Stimulated activated CD4-positive, alpha-beta T cell treated with anti-CD3 and anti-CD28 coated beads, Interleukin-1b, Interleukin-23, amount 100 ng/mL, for 4 hours (primary cell): ENCODE results near the gene RPRML.
A peak's percentile ranks its signal among the peaks of the same experiment; 100 is the strongest.
"Not testable (repeated sequence)": the region's sequence is repeated elsewhere in the genome, so short reads cannot be mapped to it uniquely, and the experiment has no call there.

Source experiments
- DNase-seq, 2 donors: peaks; one replicate each; pipeline ENCODE4 v3.0.0-alpha.2; 2020; ENCODE audit warnings: low read depth in 2 of 2

The RPRML gene

GRCh38 chr17:46979147-46979863 lies at the start of gene RPRML:
Gene RPRML, minus strand, starts transcription at chr17:46979253. Its CDS starts 246 bp downstream, at chr17:46979007.
- DNase-seq: peak in 1 of 2 donors; percentile 29

- DNase-seq: not testable (repeated sequence)
Observed at GRCh38 chr17:47016966-47017365, 37.9 kb upstream of the RPRML start.

- DNase-seq: no peak
Observed at GRCh38 chr17:47013341-47013740, 34.3 kb upstream of the RPRML start.

- no peak for DNase-seq
Observed at GRCh38 chr17:47012457-47012856, 33.4 kb upstream of the RPRML start.

GRCh38 chr17:47009759-47010594 lies 30.9 kb upstream of the RPRML start:
- no peak for DNase-seq

GRCh38 chr17:47004906-47005305 lies 25.9 kb upstream of the RPRML start:
- DNase-seq: no peak

- not testable (repeated sequence) for DNase-seq
Observed at GRCh38 chr17:47003864-47004263, 24.8 kb upstream of the RPRML start.

GRCh38 chr17:46995841-46996571 lies 17.0 kb upstream of the RPRML start:
- DNase-seq: no peak

GRCh38 chr17:46994993-46995392 lies 15.9 kb upstream of the RPRML start:
- no peak for DNase-seq

GRCh38 chr17:46991617-46992016 lies 12.6 kb upstream of the RPRML start:
- no peak for DNase-seq

GRCh38 chr17:46989637-46990431 lies 10.8 kb upstream of the RPRML start:
- DNase-seq: no peak

- DNase-seq: not testable (repeated sequence)
Observed at GRCh38 chr17:46987927-46988326, 8.9 kb upstream of the RPRML start.

GRCh38 chr17:46986366-46986765 lies 7.3 kb upstream of the RPRML start:
- no peak for DNase-seq

GRCh38 chr17:46984892-46985291 lies 5.8 kb upstream of the RPRML start:
- no peak for DNase-seq

GRCh38 chr17:46984341-46984740 lies 5.3 kb upstream of the RPRML start:
- DNase-seq: no peak

- DNase-seq: no peak
Observed at GRCh38 chr17:46983782-46984181, 4.7 kb upstream of the RPRML start.

GRCh38 chr17:46982577-46982976 lies 3.5 kb upstream of the RPRML start:
- no peak for DNase-seq

- DNase-seq: peak in 1 of 2 donors; percentile 5
Observed at GRCh38 chr17:46978489-46979146, 435 bp downstream of the RPRML start.

- DNase-seq: no peak
Observed at GRCh38 chr17:46977750-46978488, 1.1 kb downstream of the RPRML start.

GRCh38 chr17:46977348-46977747 lies 1.7 kb downstream of the RPRML start:
- no peak for DNase-seq
